Astrocyte (in vitro differentiated cells and primary cell): Measurements from ENCODE around the gene STAT1. TPM values are rescaled to one million over a fixed set of nuclear protein-coding genes. Genes with fewer than 3 reads are reported as not detected.
A peak's percentile ranks its signal among the peaks of the same experiment; 100 is the strongest.

ENCODE experiments used
- DNase-seq: peaks from one replicate; pipeline ENCODE4 v3.0.0-alpha.2; 2010; ENCODE audit warnings: low read depth
- FAIRE-seq: peaks from 2 replicates; lab custom pipeline; 2011; peaks lifted over from hg19 to GRCh38; lab: Jason Lieb, UNC
- H2AFZ ChIP-seq: 2 replicates; pipeline ENCODE4 v1.6.0; 2012; ENCODE audit warnings: low read depth, low read length, inconsistent platforms
- H3K27ac ChIP-seq: 2 replicates; pipeline ENCODE4 v1.5.1; 2011; ENCODE audit warnings: low read depth, low read length, inconsistent platforms
- H3K27me3 ChIP-seq: 2 replicates; pipeline ENCODE4 v1.6.0; 2011; ENCODE audit warnings: low read length, inconsistent platforms; ENCODE audit not compliant: insufficient read depth
- H3K36me3 ChIP-seq: 2 replicates; pipeline ENCODE4 v1.5.1; 2011; ENCODE audit warnings: low read length, inconsistent platforms; ENCODE audit not compliant: insufficient read depth
- H3K4me1 ChIP-seq: 2 replicates; pipeline ENCODE4 v1.5.1; 2011; ENCODE audit warnings: low read length, inconsistent platforms; ENCODE audit not compliant: insufficient read depth
- H3K4me2 ChIP-seq: 2 replicates; pipeline ENCODE4 v1.6.0; 2012; ENCODE audit warnings: low read length, inconsistent platforms
- H3K4me3 ChIP-seq: 2 replicates; pipeline ENCODE4 v1.5.1; 2011; ENCODE audit warnings: low read depth, mild to moderate bottlenecking, low read length, inconsistent platforms; ENCODE audit not compliant: insufficient read depth
- H3K79me2 ChIP-seq: 2 replicates; pipeline ENCODE4 v1.6.0; 2012; ENCODE audit warnings: mild to moderate bottlenecking, low read length, inconsistent platforms; ENCODE audit not compliant: insufficient read depth
- H3K9ac ChIP-seq: 2 replicates; pipeline ENCODE4 v1.6.0; 2012; ENCODE audit warnings: mild to moderate bottlenecking, low read length, inconsistent platforms
- H3K9me3 ChIP-seq: 2 replicates; pipeline ENCODE4 v1.5.1; 2012; ENCODE audit warnings: low read depth, mild to moderate bottlenecking, low read length, inconsistent platforms; ENCODE audit not compliant: insufficient read depth
- H4K20me1 ChIP-seq: 2 replicates; pipeline ENCODE4 v1.6.0; 2012; ENCODE audit warnings: low read length, inconsistent platforms; ENCODE audit not compliant: insufficient read depth
- H3K27ac Mint-ChIP-seq: one replicate; pipeline ENCODE4 v1.8.0; 2021; ENCODE audit warnings: mild to moderate bottlenecking, mixed read lengths; ENCODE audit not compliant: unreplicated experiment
- H3K27me3 Mint-ChIP-seq: one replicate; pipeline ENCODE4 v1.8.0; 2021; ENCODE audit warnings: low read depth, mixed read lengths; ENCODE audit not compliant: unreplicated experiment
- H3K36me3 Mint-ChIP-seq: one replicate; pipeline ENCODE4 v1.8.0; 2021; ENCODE audit warnings: low read depth, mixed read lengths; ENCODE audit not compliant: unreplicated experiment
- H3K4me1 Mint-ChIP-seq: one replicate; pipeline ENCODE4 v1.8.0; 2021; ENCODE audit warnings: low read depth, mixed read lengths; ENCODE audit not compliant: unreplicated experiment
- H3K4me3 Mint-ChIP-seq: one replicate; pipeline ENCODE4 v1.8.0; 2021; ENCODE audit warnings: mild to moderate bottlenecking, moderate library complexity, mixed read lengths; ENCODE audit not compliant: unreplicated experiment
- H3K9me3 Mint-ChIP-seq: one replicate; pipeline ENCODE4 v1.8.0; 2021; ENCODE audit warnings: mild to moderate bottlenecking, mixed read lengths; ENCODE audit not compliant: unreplicated experiment
- CTCF ChIP-seq: IDR thresholded peaks from 2 replicates; pipeline ENCODE4 v1.5.1; 2011; ENCODE audit warnings: low read depth, mild to moderate bottlenecking, inconsistent platforms, low read length, moderate library complexity; ENCODE audit not compliant: insufficient read depth
- EZH2 ChIP-seq: IDR thresholded peaks from 2 replicates; pipeline ENCODE4 v1.6.1; 2012; ENCODE audit warnings: mild to moderate bottlenecking, low read length, inconsistent platforms; ENCODE audit not compliant: insufficient read depth
- total RNA-seq: library from RNA; stranded (reverse); gene quantifications from 2 replicates; pipeline ENCODE4 v1.2.1, GENCODE V29; 2021

The STAT1 gene
- total RNA-seq, 1 donor from 2014 or later = 377 TPM

DNA sequence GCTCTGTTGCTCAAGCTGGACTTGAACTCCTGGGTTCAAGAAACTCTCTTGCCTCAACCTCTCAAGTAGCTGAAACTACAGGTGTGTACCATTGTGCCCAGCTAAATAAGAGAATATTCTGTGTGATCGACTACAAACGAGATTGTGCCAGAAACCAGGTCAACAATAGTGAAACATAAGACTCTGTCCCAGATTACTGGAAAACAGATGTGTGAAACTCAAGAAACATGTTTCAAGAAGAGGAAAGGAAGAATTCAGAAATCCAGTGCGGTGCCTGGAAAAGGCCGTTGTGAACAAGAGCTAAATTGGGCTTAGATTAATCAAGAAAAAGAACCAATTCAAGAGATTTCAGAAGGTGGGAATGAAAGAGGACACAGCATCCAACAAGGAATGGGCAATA is 23.4 kb upstream of the STAT1 start:
- no peak overlapping the region for H3K4me3 Mint-ChIP-seq
- H2AFZ ChIP-seq = no peak overlapping the region
- peaks cover 33% of the 10 kb centered on the region for H3K4me1 Mint-ChIP-seq
- no peaks in the 10 kb centered on the region for H3K36me3 Mint-ChIP-seq
- H3K27me3 Mint-ChIP-seq = no peaks in the 10 kb centered on the region
- H3K27ac ChIP-seq = no peak overlapping the region
- no peak overlapping the region for H3K27ac Mint-ChIP-seq
- no peaks in the 10 kb centered on the region for H3K27me3 ChIP-seq
- peaks cover 19% of the 10 kb centered on the region for H3K4me1 ChIP-seq
- no peak for TF ChIP-seq EZH2
- no peak for TF ChIP-seq CTCF
- H3K9me3 Mint-ChIP-seq = no peaks in the 10 kb centered on the region
- no peaks in the 10 kb centered on the region for H3K36me3 ChIP-seq
- no peaks in the 10 kb centered on the region for H4K20me1 ChIP-seq
- no peak overlapping the region for H3K4me2 ChIP-seq
- DNase-seq (no peak), FAIRE-seq (no peak)
- H3K9me3 ChIP-seq = no peaks in the 10 kb centered on the region
- no peaks in the 10 kb centered on the region for H3K79me2 ChIP-seq
- no peak overlapping the region for H3K4me3 ChIP-seq
- H3K9ac ChIP-seq = no peak overlapping the region

GRCh38 chr2:191036363-191036762 is 22.4 kb upstream of the STAT1 start:
- TF ChIP-seq CTCF (no peak), EZH2 (no peak)
- no peaks in the 10 kb centered on the region for H3K9me3 Mint-ChIP-seq
- no peak overlapping the region for H3K4me3 Mint-ChIP-seq
- Histone ChIP-seq H3K4me3 (no peak overlapping the region), H3K36me3 (no peaks in the 10 kb centered on the region), H3K79me2 (no peaks in the 10 kb centered on the region), H2AFZ (no peak overlapping the region), H3K27me3 (no peaks in the 10 kb centered on the region), H3K27ac (no peak overlapping the region), H4K20me1 (no peaks in the 10 kb centered on the region), H3K9ac (no peak overlapping the region), H3K4me2 (no peak overlapping the region), H3K4me1 (peaks cover 13% of the 10 kb centered on the region), H3K9me3 (no peaks in the 10 kb centered on the region)
- no peaks in the 10 kb centered on the region for H3K27me3 Mint-ChIP-seq
- no peaks in the 10 kb centered on the region for H3K36me3 Mint-ChIP-seq
- FAIRE-seq = no peak
- no peak overlapping the region for H3K27ac Mint-ChIP-seq
- peaks cover 31% of the 10 kb centered on the region for H3K4me1 Mint-ChIP-seq
- DNase-seq = no peak

GRCh38 chr2:191032588-191033429 is 18.8 kb upstream of the STAT1 start:
- H3K4me3 ChIP-seq = no peak overlapping the region
- DNase-seq = no peak
- no peak overlapping the region for H3K4me3 Mint-ChIP-seq

More at GRCh38 chr2:191032588-191033429, 18.8 kb upstream of the STAT1 start:
- Histone ChIP-seq H3K9me3 (no peaks in the 10 kb centered on the region), H2AFZ (peak overlapping the region; percentile 15), H3K27me3 (no peaks in the 10 kb centered on the region), H3K27ac (no peak overlapping the region), H4K20me1 (no peaks in the 10 kb centered on the region), H3K36me3 (no peaks in the 10 kb centered on the region), H3K4me1 (peaks cover 9% of the 10 kb centered on the region), H3K9ac (no peak overlapping the region), H3K4me2 (no peak overlapping the region), H3K79me2 (no peaks in the 10 kb centered on the region)
- Mint-ChIP-seq H3K9me3 (no peaks in the 10 kb centered on the region), H3K27me3 (peaks cover 2% of the 10 kb centered on the region), H3K27ac (peak overlapping the region; percentile 34), H3K4me1 (peaks cover 18% of the 10 kb centered on the region), H3K36me3 (no peaks in the 10 kb centered on the region)
- TF ChIP-seq EZH2 (no peak), CTCF (no peak)
- peak; percentile 45 for FAIRE-seq
